PC-3 (cell line): ENCODE measurements around the gene VEZT. TPM values are rescaled to one million over a fixed set of nuclear protein-coding genes. Genes with fewer than 3 reads are reported as not detected.

Experiments used
- ATAC-seq: fragments of 200-7000 bp; cut with Tn5 transposase; 2 replicates; pipeline ENCODE4 v1.9.1; 2020; ENCODE audit warnings: mild to moderate bottlenecking, moderate library complexity
- BruUV-seq: library from RNA; stranded (reverse); fragments of 400-500 nt; replicated peaks from 2 replicates; lab custom pipeline; 2021; lab: Mats Ljungman, UMichigan
- CTCF ChIA-PET: fragments of 300-600 bp; sonication (Branson Sonifier 250); formaldehyde crosslinking; loops from one replicate; lab custom pipeline; 2022; ENCODE audit warnings: antibody characterized with exemption; lab: Charles Lee
- POLR2A ChIA-PET: fragments of 300-600 bp; sonication (Branson Sonifier 250); formaldehyde crosslinking; loops from one replicate; lab custom pipeline; 2022; ENCODE audit warnings: antibody characterized with exemption; ENCODE audit not compliant: unreplicated experiment; lab: Charles Lee
- DNase-seq: peaks from one replicate; pipeline ENCODE4 v3.0.0-alpha.2; 2015
- H2AFZ ChIP-seq: fragments of 300-600 bp; sonication (generic); 2 replicates; pipeline ENCODE4 v1.6.0; 2016; ENCODE audit warnings: antibody characterized with exemption, low read length
- H3F3A ChIP-seq: fragments of 300-600 bp; sonication (generic); one replicate; pipeline ENCODE4 v1.6.0; 2017; ENCODE audit warnings: antibody characterized with exemption, low read length, control low read depth, mild to moderate bottlenecking; ENCODE audit not compliant: unreplicated experiment
- H3K27ac ChIP-seq: fragments of 300-600 bp; sonication (generic); 2 replicates; pipeline ENCODE4 v1.5.1; 2016; ENCODE audit warnings: mild to moderate bottlenecking, low read length
- H3K27me3 ChIP-seq: fragments of 300-600 bp; sonication (generic); 2 replicates; pipeline ENCODE4 v1.6.1; 2016; ENCODE audit warnings: low read length, mixed read lengths
- H3K36me3 ChIP-seq: fragments of 300-600 bp; sonication (generic); 2 replicates; pipeline ENCODE4 v1.6.1; 2016; ENCODE audit warnings: low read depth, mixed run types, low read length, mixed read lengths
- H3K4me1 ChIP-seq: fragments of 300-600 bp; sonication (generic); 2 replicates; pipeline ENCODE4 v1.5.1; 2016; ENCODE audit warnings: low read length; ENCODE audit not compliant: insufficient read depth
- H3K4me2 ChIP-seq: fragments of 300-600 bp; sonication (generic); 2 replicates; pipeline ENCODE4 v1.6.0; 2016; ENCODE audit warnings: low read length
- H3K4me3 ChIP-seq: fragments of 300-600 bp; sonication (generic); 2 replicates; pipeline ENCODE4 v1.5.1; 2016; ENCODE audit warnings: mild to moderate bottlenecking, low read length, mixed read lengths
- H3K79me2 ChIP-seq: fragments of 300-600 bp; sonication (generic); 2 replicates; pipeline ENCODE4 v1.6.1; 2017; ENCODE audit warnings: low read length, mixed read lengths
- H3K9ac ChIP-seq: fragments of 300-600 bp; sonication (generic); 2 replicates; pipeline ENCODE4 v1.6.0; 2016; ENCODE audit warnings: mild to moderate bottlenecking, low read length
- H3K9me2 ChIP-seq: fragments of 300-600 bp; sonication (generic); replicated peaks from 2 replicates; pipeline ENCODE4 v1.6.1; 2016; ENCODE audit warnings: mixed run types, low read length, mixed read lengths
- H3K9me3 ChIP-seq: fragments of 300-600 bp; sonication (generic); 2 replicates; pipeline ENCODE4 v1.6.1; 2016; ENCODE audit warnings: low read length, mixed read lengths
- H4K20me1 ChIP-seq: fragments of 300-600 bp; sonication (generic); 2 replicates; pipeline ENCODE4 v1.6.1; 2016; ENCODE audit warnings: low read length, mixed read lengths
- EZH2 ChIP-seq: fragments of 300-600 bp; sonication (generic); IDR thresholded peaks from one replicate; pipeline ENCODE4 v1.6.1; 2017; ENCODE audit warnings: antibody characterized with exemption, mild to moderate bottlenecking, low read length; ENCODE audit not compliant: unreplicated experiment
- EZH2phosphoT487 ChIP-seq: fragments of 300-600 bp; sonication (generic); IDR thresholded peaks from 2 replicates; pipeline ENCODE4 v1.6.1; 2018; ENCODE audit warnings: mild to moderate bottlenecking, antibody characterized with exemption, low read length, borderline replicate concordance
- intact Hi-C: fragments of 100-400 bp; cut with micrococcal nuclease; formaldehyde crosslinking; loops from 2 replicates; pipeline ENCODE4 v1.9.0; 2023
- total RNA-seq: library from RNA; depleted of rRNA; stranded (reverse); fragments of >200 nt; gene quantifications from 2 replicates; pipeline ENCODE4 v1.2.3, GENCODE V29; 2014
- TF ChIP-seq, protein P1 (sequence below): fragments of 300-600 bp; sonication (generic); conservative IDR thresholded peaks from 2 replicates; pipeline ENCODE4 v1.5.1; 2017; ENCODE audit warnings: antibody characterized with exemption, low read depth, mild to moderate bottlenecking, low read length

VEZT gene
- total RNA-seq, 1 experiment from 2014 or later: 83.6 TPM

DNA sequence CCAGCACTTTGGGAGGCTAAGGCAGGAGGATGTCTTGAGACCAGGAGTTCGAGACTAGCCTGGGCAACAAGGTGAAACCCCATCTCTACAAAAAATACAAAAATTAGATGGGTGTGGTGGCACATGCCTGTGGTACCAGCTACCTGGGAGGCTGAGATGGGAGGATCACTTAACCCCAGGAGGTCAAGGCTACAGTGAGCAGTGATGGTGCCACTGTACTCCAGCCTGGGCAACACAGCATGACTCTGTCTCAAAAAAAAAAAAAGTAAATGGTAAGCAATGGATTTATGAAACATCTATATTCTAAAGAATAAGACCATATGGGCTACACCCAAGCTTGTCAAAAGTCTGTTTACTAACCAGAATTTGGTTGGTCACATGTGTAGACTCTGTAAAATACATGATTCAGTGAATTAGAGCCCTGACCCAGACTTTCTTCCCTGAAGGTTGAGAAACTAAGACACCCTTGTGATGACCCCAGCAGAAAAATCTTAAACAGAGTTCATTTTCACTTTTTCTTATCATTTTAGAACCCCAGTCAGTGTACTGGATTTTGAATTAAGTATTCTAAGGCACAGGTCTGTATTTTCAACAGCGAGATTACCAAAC lies 12.5 kb upstream of the VEZT start:
- Histone ChIP-seq H3K9ac (peak overlapping the region; percentile 74), H3K9me3 (no peaks in the 10 kb centered on the region), H3K79me2 (peaks cover 88% of the 10 kb centered on the region), H3F3A (no peaks in the 10 kb centered on the region), H3K27ac (peak overlapping the region; percentile 97), H2AFZ (no peak overlapping the region), H3K27me3 (no peaks in the 10 kb centered on the region), H4K20me1 (no peaks in the 10 kb centered on the region), H3K36me3 (peaks cover 4% of the 10 kb centered on the region; the same call in 1 of the 2 replicates), H3K4me3 (no peak overlapping the region; the same call in 1 of the 2 replicates), H3K9me2 (no peaks in the 10 kb centered on the region), H3K4me2 (peak overlapping the region; percentile 81), H3K4me1 (peaks cover 63% of the 10 kb centered on the region)
- POLR2A ChIA-PET: interaction anchor here (0.6 kb wide), 1 partner anchor 57 kb away, joined by 3 read pairs; no protein-coding TSS in a partner anchor
- DNase-seq (no peak), ATAC-seq (no peak)
- CTCF ChIA-PET: no interaction called here
- intact Hi-C loops: no loop called here
- no TSS peak for BruUV-seq
- TF ChIP-seq EZH2phosphoT487: no peak
- no peak for TF ChIP-seq EZH2

- H3K9ac ChIP-seq: peak overlapping the region; percentile 74
- TF ChIP-seq, protein P1, sequence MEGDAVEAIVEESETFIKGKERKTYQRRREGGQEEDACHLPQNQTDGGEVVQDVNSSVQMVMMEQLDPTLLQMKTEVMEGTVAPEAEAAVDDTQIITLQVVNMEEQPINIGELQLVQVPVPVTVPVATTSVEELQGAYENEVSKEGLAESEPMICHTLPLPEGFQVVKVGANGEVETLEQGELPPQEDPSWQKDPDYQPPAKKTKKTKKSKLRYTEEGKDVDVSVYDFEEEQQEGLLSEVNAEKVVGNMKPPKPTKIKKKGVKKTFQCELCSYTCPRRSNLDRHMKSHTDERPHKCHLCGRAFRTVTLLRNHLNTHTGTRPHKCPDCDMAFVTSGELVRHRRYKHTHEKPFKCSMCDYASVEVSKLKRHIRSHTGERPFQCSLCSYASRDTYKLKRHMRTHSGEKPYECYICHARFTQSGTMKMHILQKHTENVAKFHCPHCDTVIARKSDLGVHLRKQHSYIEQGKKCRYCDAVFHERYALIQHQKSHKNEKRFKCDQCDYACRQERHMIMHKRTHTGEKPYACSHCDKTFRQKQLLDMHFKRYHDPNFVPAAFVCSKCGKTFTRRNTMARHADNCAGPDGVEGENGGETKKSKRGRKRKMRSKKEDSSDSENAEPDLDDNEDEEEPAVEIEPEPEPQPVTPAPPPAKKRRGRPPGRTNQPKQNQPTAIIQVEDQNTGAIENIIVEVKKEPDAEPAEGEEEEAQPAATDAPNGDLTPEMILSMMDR: no peak
- no peak for TF ChIP-seq EZH2
- no peak for TF ChIP-seq EZH2phosphoT487
- H3K27ac ChIP-seq: peak overlapping the region; percentile 97
- H3K4me2 ChIP-seq: peak overlapping the region; percentile 81
- DNase-seq (peak; percentile 80), ATAC-seq (peak; percentile 68)
- POLR2A ChIA-PET: interaction anchor here (0.6 kb wide), 1 partner anchor 13 kb away, joined by 4 read pairs; no protein-coding TSS in a partner anchor
- H3K9me2 ChIP-seq: no peaks in the 10 kb centered on the region
- peaks cover 4% of the 10 kb centered on the region; the same call in 1 of the 2 replicates for H3K36me3 ChIP-seq
- no peaks in the 10 kb centered on the region for H3K27me3 ChIP-seq
- H3K4me1 ChIP-seq: peaks cover 57% of the 10 kb centered on the region
- H3K4me3 ChIP-seq: peak overlapping the region; percentile 19; the same call in 1 of the 2 replicates
- intact Hi-C loops: no loop called here
- H3K79me2 ChIP-seq: peaks cover 88% of the 10 kb centered on the region
- no TSS peak for BruUV-seq
- H3F3A ChIP-seq: no peaks in the 10 kb centered on the region
- CTCF ChIA-PET: no interaction called here
- H2AFZ ChIP-seq: 0 out of 2 replicates have a peak overlapping the region, but pooled peaks have one; percentile 39
- no peaks in the 10 kb centered on the region for H3K9me3 ChIP-seq
- H4K20me1 ChIP-seq: no peaks in the 10 kb centered on the region
These were observed 11.9 kb upstream of the VEZT start for GRCh38 chr12:95205685-95206084.

DNA sequence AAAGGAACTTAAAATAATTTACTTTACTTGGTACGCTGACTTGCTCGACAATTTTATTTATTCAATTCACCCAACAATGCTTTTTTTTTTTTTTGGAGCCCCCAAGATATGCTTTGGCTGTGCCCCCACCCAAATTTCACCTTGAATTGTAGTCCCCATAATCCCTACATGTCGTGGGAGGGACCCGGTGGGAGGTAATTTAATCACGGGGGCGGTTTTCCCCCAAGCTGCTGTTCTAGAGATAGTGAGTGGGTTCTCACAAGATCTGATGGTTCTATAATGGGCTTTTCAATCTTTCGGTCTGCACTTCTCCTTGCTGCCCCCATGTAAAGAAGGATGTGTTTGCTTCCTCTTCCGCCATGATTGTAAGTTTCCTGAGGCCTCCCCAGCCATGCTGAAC lies 10.7 kb upstream of the VEZT start:
- POLR2A ChIA-PET: no interaction called here

More for the DNA sequence above, 10.7 kb upstream of the VEZT start:
- DNase-seq: no peak
- no peak overlapping the region for H2AFZ ChIP-seq
- H3K4me1 ChIP-seq: peaks cover 48% of the 10 kb centered on the region
- H3K79me2 ChIP-seq: peaks cover 91% of the 10 kb centered on the region
- no peaks in the 10 kb centered on the region for H4K20me1 ChIP-seq
- no peak overlapping the region for H3K4me2 ChIP-seq
- intact Hi-C loops: no loop called here
- no peaks in the 10 kb centered on the region for H3K9me3 ChIP-seq
- H3K27me3 ChIP-seq: no peaks in the 10 kb centered on the region
- H3K36me3 ChIP-seq: peaks cover 8% of the 10 kb centered on the region; the same call in 1 of the 2 replicates
- no peaks in the 10 kb centered on the region for H3F3A ChIP-seq
- TF ChIP-seq EZH2phosphoT487 (no peak), EZH2 (no peak)
- TF ChIP-seq, protein P1: no peak
- H3K4me3 ChIP-seq: no peak overlapping the region
- H3K9ac ChIP-seq: no peak overlapping the region
- H3K27ac ChIP-seq: no peak overlapping the region
- H3K9me2 ChIP-seq: no peaks in the 10 kb centered on the region
- BruUV-seq: no TSS peak
- CTCF ChIA-PET: no interaction called here
- ATAC-seq: no peak
